Measurements from ENCODE around the gene POMC.

- TF ChIP-seq NFIC (IDR thresholded peaks at IDR 0.05) (no peak), TAF1 (IDR thresholded peaks at IDR 0.05; ENCODE audit: low read depth) (no peak), REST (IDR thresholded peaks at IDR 0.05; ENCODE audit: low read depth) (no peak), FOXM1 (IDR thresholded peaks at IDR 0.05; ENCODE audit: borderline replicate concordance, low read depth) (no peak), YY1 (IDR thresholded peaks at IDR 0.05; ENCODE audit: low read depth) (no peak), CEBPB (IDR thresholded peaks at IDR 0.05) (no peak), MAX (IDR thresholded peaks at IDR 0.05) (no peak), EGR1 (IDR thresholded peaks at IDR 0.05) (no peak), EP300 (IDR thresholded peaks at IDR 0.05; ENCODE audit: borderline replicate concordance) (no peak), RAD21 (IDR thresholded peaks at IDR 0.05; ENCODE audit: low read depth) (no peak), CREB1 (IDR thresholded peaks at IDR 0.05; ENCODE audit: low read depth) (no peak)
Measured at GRCh38 chr2:25125976-25126375, 42.4 kb downstream of the POMC start.

Measured in Ishikawa (cell line).